T-helper 17 cell (primary cell): Measurements from ENCODE around the gene TRIP10. TPM values are rescaled to one million over a fixed set of nuclear protein-coding genes. Genes with fewer than 3 reads are reported as not detected.
A peak's percentile ranks its signal among the peaks of the same experiment; 100 is the strongest.

Experiments used
- ATAC-seq: fragments of 150-1000 bp; cut with Tn5 transposase; 2 replicates; pipeline ENCODE4 v1.10.0; 2021; ENCODE audit warnings: mild to moderate bottlenecking, moderate library complexity
- DNase-seq, 3 donors: peaks; one replicate each; pipeline versions ENCODE4 v3.0.0 to v3.0.0-alpha.2; 2020 to 2021
- H3K9me3 ChIP-seq: one replicate; pipeline ENCODE4 v1.7.0; 2013; ENCODE audit warnings: low read length, mild to moderate bottlenecking; ENCODE audit not compliant: control insufficient read depth, poor library complexity, severe bottlenecking
- H3K27ac Mint-ChIP-seq: one replicate; pipeline ENCODE4 v1.8.0; 2022; ENCODE audit warnings: mild to moderate bottlenecking, moderate library complexity, mixed read lengths
- H3K27me3 Mint-ChIP-seq: one replicate; pipeline ENCODE4 v1.8.0; 2022; ENCODE audit warnings: mixed read lengths
- H3K36me3 Mint-ChIP-seq: one replicate; pipeline ENCODE4 v1.8.0; 2022; ENCODE audit warnings: low read depth, mixed read lengths
- H3K4me1 Mint-ChIP-seq: one replicate; pipeline ENCODE4 v1.8.0; 2022; ENCODE audit warnings: mild to moderate bottlenecking, mixed read lengths
- H3K4me3 Mint-ChIP-seq: one replicate; pipeline ENCODE4 v1.8.0; 2022; ENCODE audit warnings: mild to moderate bottlenecking, moderate library complexity, mixed read lengths
- total RNA-seq, 4 donors: library from RNA in 2 of 4; stranded (reverse) in 2 of 4; gene quantifications; one replicate each; pipeline ENCODE4 v1.2.3 and lab custom pipeline; 2022 to 2026

The TRIP10 gene
- total RNA-seq, 2 donors from 2014 or later = 0.92 to 3.3 TPM

- peaks cover 26% of the 10 kb centered on the region for H3K4me1 Mint-ChIP-seq
- peaks cover 6% of the 10 kb centered on the region for H3K36me3 Mint-ChIP-seq
These were observed 24.5 kb upstream of the TRIP10 start for GRCh38 chr19:6714749-6715555.

GRCh38 chr19:6716610-6716970, 22.9 kb upstream of the TRIP10 start:
- Mint-ChIP-seq H3K4me3 (no peak overlapping the region), H3K27ac (peak overlapping the region; percentile 27), H3K36me3 (peaks cover 3% of the 10 kb centered on the region), H3K4me1 (peaks cover 16% of the 10 kb centered on the region), H3K27me3 (no peaks in the 10 kb centered on the region)
- DNase-seq (no peak), ATAC-seq (no peak)
- H3K9me3 ChIP-seq = no peaks in the 10 kb centered on the region

More at GRCh38 chr19:6714749-6715555, 24.5 kb upstream of the TRIP10 start:
- DNase-seq (no peak), ATAC-seq (no peak)
- Mint-ChIP-seq H3K4me3 (no peak overlapping the region), H3K27ac (peak overlapping the region; percentile 49), H3K27me3 (peaks cover 16% of the 10 kb centered on the region)
- no peaks in the 10 kb centered on the region for H3K9me3 ChIP-seq

GRCh38 chr19:6717036-6717435, 22.4 kb upstream of the TRIP10 start:
- Mint-ChIP-seq H3K4me1 (peaks cover 16% of the 10 kb centered on the region), H3K27me3 (no peaks in the 10 kb centered on the region), H3K27ac (peak overlapping the region; percentile 27), H3K36me3 (peaks cover 3% of the 10 kb centered on the region), H3K4me3 (no peak overlapping the region)
- no peak for DNase-seq
- H3K9me3 ChIP-seq = no peaks in the 10 kb centered on the region
- ATAC-seq = no peak

GRCh38 chr19:6717441-6717971, 22.0 kb upstream of the TRIP10 start:
- DNase-seq (no peak), ATAC-seq (no peak)
- Mint-ChIP-seq H3K27ac (no peak overlapping the region), H3K36me3 (peaks cover 3% of the 10 kb centered on the region), H3K4me3 (no peak overlapping the region), H3K27me3 (no peaks in the 10 kb centered on the region), H3K4me1 (peaks cover 16% of the 10 kb centered on the region)
- H3K9me3 ChIP-seq = no peaks in the 10 kb centered on the region

- H3K27me3 Mint-ChIP-seq = no peaks in the 10 kb centered on the region
- H3K4me3 Mint-ChIP-seq = no peak overlapping the region
- ATAC-seq (no peak), DNase-seq (no peak)
- no peak overlapping the region for H3K27ac Mint-ChIP-seq
- H3K36me3 Mint-ChIP-seq = peaks cover 3% of the 10 kb centered on the region
- no peaks in the 10 kb centered on the region for H3K9me3 ChIP-seq
- H3K4me1 Mint-ChIP-seq = peaks cover 17% of the 10 kb centered on the region
These were observed 21.3 kb upstream of the TRIP10 start for GRCh38 chr19:6718111-6718740.

- H3K27ac Mint-ChIP-seq = no peak overlapping the region
These were observed 20.5 kb upstream of the TRIP10 start for GRCh38 chr19:6718741-6719539.

GRCh38 chr19:6719540-6719861, 20.0 kb upstream of the TRIP10 start:
- Mint-ChIP-seq H3K27me3 (no peaks in the 10 kb centered on the region), H3K4me3 (no peak overlapping the region), H3K27ac (no peak overlapping the region)

More at GRCh38 chr19:6718741-6719539, 20.5 kb upstream of the TRIP10 start:
- Mint-ChIP-seq H3K4me3 (no peak overlapping the region), H3K36me3 (peaks cover 3% of the 10 kb centered on the region), H3K27me3 (no peaks in the 10 kb centered on the region), H3K4me1 (peaks cover 17% of the 10 kb centered on the region)
- DNase-seq (no peak), ATAC-seq (peak; percentile 86)
- no peaks in the 10 kb centered on the region for H3K9me3 ChIP-seq

GRCh38 chr19:6719992-6720368, 19.5 kb upstream of the TRIP10 start:
- Mint-ChIP-seq H3K27me3 (no peaks in the 10 kb centered on the region), H3K36me3 (peaks cover 3% of the 10 kb centered on the region), H3K4me1 (peaks cover 21% of the 10 kb centered on the region), H3K4me3 (no peak overlapping the region), H3K27ac (no peak overlapping the region)
- DNase-seq (no peak), ATAC-seq (no peak)
- no peaks in the 10 kb centered on the region for H3K9me3 ChIP-seq

More at GRCh38 chr19:6719540-6719861, 20.0 kb upstream of the TRIP10 start:
- H3K4me1 Mint-ChIP-seq = peaks cover 19% of the 10 kb centered on the region
- H3K9me3 ChIP-seq = no peaks in the 10 kb centered on the region
- ATAC-seq (no peak), DNase-seq (no peak)
- H3K36me3 Mint-ChIP-seq = peaks cover 3% of the 10 kb centered on the region

GRCh38 chr19:6720369-6721137, 18.9 kb upstream of the TRIP10 start, which contains the start of gene C3:
TSS of gene C3 (minus strand) at chr19:6720650. CDS start at chr19:6720589, 61 bp downstream.
- Mint-ChIP-seq H3K27me3 (no peaks in the 10 kb centered on the region), H3K4me3 (no peak within 1 kb of the TSS), H3K36me3 (peaks cover 3% of the 10 kb centered on the region), H3K4me1 (peaks cover 23% of the 10 kb centered on the region), H3K27ac (no peak within 1 kb of the TSS)
- no peak for ATAC-seq
- H3K9me3 ChIP-seq = no peaks in the 10 kb centered on the region
- DNase-seq = no peak

- H3K27ac Mint-ChIP-seq = no peak overlapping the region
These were observed 18.4 kb upstream of the TRIP10 start for GRCh38 chr19:6721138-6721474.

GRCh38 chr19:6721773-6722172, 17.7 kb upstream of the TRIP10 start:
- no peak for ATAC-seq
- Mint-ChIP-seq H3K27me3 (no peaks in the 10 kb centered on the region), H3K36me3 (peaks cover 3% of the 10 kb centered on the region), H3K4me3 (no peak overlapping the region), H3K4me1 (peaks cover 20% of the 10 kb centered on the region), H3K27ac (no peak overlapping the region)
- H3K9me3 ChIP-seq = no peaks in the 10 kb centered on the region
- DNase-seq = no peak

More at GRCh38 chr19:6721138-6721474, 18.4 kb upstream of the TRIP10 start:
- Mint-ChIP-seq H3K4me1 (peaks cover 23% of the 10 kb centered on the region), H3K4me3 (no peak overlapping the region), H3K36me3 (peaks cover 3% of the 10 kb centered on the region), H3K27me3 (no peaks in the 10 kb centered on the region)
- ATAC-seq (no peak), DNase-seq (no peak)
- H3K9me3 ChIP-seq = no peaks in the 10 kb centered on the region

GRCh38 chr19:6723108-6723618, 16.3 kb upstream of the TRIP10 start:
- Mint-ChIP-seq H3K27ac (no peak overlapping the region), H3K36me3 (peaks cover 3% of the 10 kb centered on the region), H3K4me3 (no peak overlapping the region), H3K27me3 (no peaks in the 10 kb centered on the region), H3K4me1 (peaks cover 16% of the 10 kb centered on the region)
- DNase-seq (no peak), ATAC-seq (no peak)
- no peaks in the 10 kb centered on the region for H3K9me3 ChIP-seq
